Measurements from ENCODE around the gene RBM3.

The RBM3 gene

DNA sequence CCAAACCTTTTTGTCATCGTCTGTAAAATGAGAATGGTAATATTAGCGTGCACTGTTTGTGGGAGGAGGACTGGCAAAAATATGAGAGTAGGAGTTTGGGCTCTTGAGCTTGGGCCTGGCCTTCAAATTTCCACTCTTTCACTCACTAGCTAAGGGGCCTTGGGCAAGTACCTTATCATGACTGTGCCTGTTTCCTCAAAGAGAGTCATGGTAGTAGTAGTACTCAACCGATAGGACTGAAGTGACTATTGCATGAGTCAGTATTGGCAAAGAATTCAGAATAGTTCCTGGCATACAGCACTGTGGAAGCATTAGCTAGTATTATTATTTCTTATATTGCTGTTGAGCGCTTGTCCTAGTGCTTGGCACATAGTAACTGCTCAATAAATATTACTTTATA lies 16.0 kb upstream of the RBM3 start:
- in situ Hi-C loops (cut with MboI; ENCODE audit: low pct_unique_long_range_greater_than_20kb, low sequenced_read_pairs, unreplicated experiment) = no loop called here
- DNase-seq (ENCODE audit: low spot score) = no peak
- no peak for TF ChIP-seq CTCF (IDR thresholded peaks at IDR 0.05; ENCODE audit: extremely low read depth, insufficient read depth, missing control alignments)

DNA sequence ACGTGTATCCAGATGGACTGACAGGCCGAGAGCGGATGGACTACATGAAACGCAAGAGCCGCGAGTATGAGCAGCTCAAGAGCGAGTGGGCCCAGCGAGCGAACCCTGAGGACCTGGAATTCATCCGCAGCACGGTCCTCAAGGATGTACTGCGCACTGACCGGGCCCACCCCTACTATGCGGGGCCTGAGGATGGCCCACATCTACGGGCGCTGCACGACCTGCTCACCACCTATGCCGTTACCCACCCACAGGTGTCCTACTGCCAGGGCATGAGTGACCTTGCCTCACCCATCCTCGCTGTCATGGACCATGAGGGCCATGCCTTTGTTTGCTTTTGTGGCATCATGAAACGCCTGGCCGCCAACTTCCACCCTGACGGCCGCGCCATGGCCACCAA lies 14.6 kb upstream of the RBM3 start:
- no peak for DNase-seq (ENCODE audit: low spot score)
- no peak for TF ChIP-seq CTCF (IDR thresholded peaks at IDR 0.05; ENCODE audit: extremely low read depth, insufficient read depth, missing control alignments)
- in situ Hi-C loops (cut with MboI; ENCODE audit: low pct_unique_long_range_greater_than_20kb, low sequenced_read_pairs, unreplicated experiment) = no loop called here

DNA sequence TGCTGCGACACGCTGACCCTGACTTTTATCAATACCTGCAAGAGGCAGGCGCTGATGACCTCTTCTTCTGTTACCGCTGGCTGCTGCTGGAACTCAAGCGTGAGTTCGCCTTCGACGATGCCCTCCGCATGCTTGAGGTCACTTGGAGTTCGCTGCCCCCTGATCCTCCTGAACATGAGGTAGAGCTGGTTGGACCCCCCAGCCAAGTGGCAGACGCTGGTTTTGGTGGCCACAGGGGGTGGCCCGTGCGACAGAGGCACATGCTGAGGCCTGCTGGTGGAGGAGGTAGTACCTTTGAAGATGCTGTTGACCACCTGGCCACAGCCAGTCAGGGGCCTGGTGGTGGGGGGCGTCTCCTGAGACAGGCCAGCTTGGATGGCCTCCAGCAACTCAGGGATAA lies 14.2 kb upstream of the RBM3 start:
- in situ Hi-C loops (cut with MboI; ENCODE audit: low pct_unique_long_range_greater_than_20kb, low sequenced_read_pairs, unreplicated experiment) = no loop called here
- DNase-seq (ENCODE audit: low spot score) = no peak
- no peak for TF ChIP-seq CTCF (IDR thresholded peaks at IDR 0.05; ENCODE audit: extremely low read depth, insufficient read depth, missing control alignments)

GRCh38 chrX:48560681-48561080 lies 13.6 kb upstream of the RBM3 start:
- DNase-seq (ENCODE audit: low spot score) = no peak
- in situ Hi-C loops (cut with MboI; ENCODE audit: low pct_unique_long_range_greater_than_20kb, low sequenced_read_pairs, unreplicated experiment) = no loop called here
- no peak for TF ChIP-seq CTCF (IDR thresholded peaks at IDR 0.05; ENCODE audit: extremely low read depth, insufficient read depth, missing control alignments)

GRCh38 chrX:48569958-48570357 lies 4.3 kb upstream of the RBM3 start:
- in situ Hi-C loops (cut with MboI; ENCODE audit: low pct_unique_long_range_greater_than_20kb, low sequenced_read_pairs, unreplicated experiment) = no loop called here
- TF ChIP-seq CTCF (IDR thresholded peaks at IDR 0.05; ENCODE audit: extremely low read depth, insufficient read depth, missing control alignments) = no peak
- peak; percentile 38 for DNase-seq (ENCODE audit: low spot score)

DNA sequence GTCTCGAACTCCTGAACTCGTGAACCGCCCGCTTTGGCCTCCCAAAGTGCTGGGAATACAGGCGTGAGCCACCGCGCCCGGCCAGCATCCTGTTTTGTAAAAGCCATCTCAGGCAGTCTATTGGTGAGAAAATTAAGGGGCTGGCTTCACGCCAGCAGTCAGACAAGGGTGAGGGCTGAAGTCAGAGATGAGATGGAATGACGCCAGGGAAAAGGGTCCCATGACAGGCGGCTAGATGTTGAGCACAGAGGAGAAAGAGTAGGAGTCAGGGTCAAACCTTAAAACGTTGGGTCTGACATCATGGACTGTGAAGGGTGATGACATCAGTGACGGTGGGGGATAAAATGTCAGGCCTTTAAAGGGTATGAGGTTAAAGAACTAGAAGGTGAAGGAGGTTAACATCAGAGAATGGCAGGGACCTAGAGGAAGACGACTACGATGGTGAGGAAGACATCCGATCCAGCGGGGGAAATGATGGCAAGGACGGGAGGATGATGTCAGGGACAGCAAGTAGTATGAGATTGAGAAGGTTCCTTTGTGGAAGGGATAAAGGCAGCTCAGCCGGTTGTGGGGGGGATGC lies 504 bp upstream of the RBM3 start:
- no peak for DNase-seq (ENCODE audit: low spot score)
- TF ChIP-seq CTCF (IDR thresholded peaks at IDR 0.05; ENCODE audit: extremely low read depth, insufficient read depth, missing control alignments) = no peak
- in situ Hi-C loops (cut with MboI; ENCODE audit: low pct_unique_long_range_greater_than_20kb, low sequenced_read_pairs, unreplicated experiment) = no loop called here

DNA sequence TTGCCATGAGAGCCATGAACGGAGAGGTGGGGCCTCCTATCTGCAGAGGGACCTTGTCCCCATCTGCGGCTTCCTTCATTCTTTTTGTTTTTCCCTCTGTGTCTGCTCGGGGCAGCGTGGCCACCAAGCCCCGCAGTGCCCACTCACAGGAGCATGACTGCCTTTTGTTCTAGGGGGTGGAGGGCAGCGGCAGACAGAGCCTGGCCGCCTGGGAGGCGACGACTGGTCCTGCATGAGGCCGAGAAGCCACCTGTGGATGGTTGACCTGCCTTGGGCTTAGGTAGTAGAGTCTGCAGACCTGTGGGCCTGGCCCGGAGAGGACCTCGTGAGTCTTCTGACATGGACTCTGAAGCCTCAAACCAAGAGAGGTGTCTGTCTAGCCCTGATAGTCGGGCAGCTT lies 1.4 kb downstream of the RBM3 start:
- DNase-seq (ENCODE audit: low spot score) = no peak
- no peak for TF ChIP-seq CTCF (IDR thresholded peaks at IDR 0.05; ENCODE audit: extremely low read depth, insufficient read depth, missing control alignments)
- in situ Hi-C loops (cut with MboI; ENCODE audit: low pct_unique_long_range_greater_than_20kb, low sequenced_read_pairs, unreplicated experiment) = no loop called here

Data from GM13977 (cell line).